Heart left ventricle (tissue), 16 donors: Measurements from ENCODE around the gene ZNF444. TPM values are rescaled to one million over a fixed set of nuclear protein-coding genes. Genes with fewer than 3 reads are reported as not detected.

Experiments
- ATAC-seq, 4 donors: fragments of 200-7000 bp; cut with Tn5 transposase; one replicate each; pipeline ENCODE4 v1.9.1; 2020 to 2022; ENCODE audit warnings: moderate library complexity in 4 of 4, mild to moderate bottlenecking in 3 of 4, moderate number of reproducible peaks in 1 of 4
- DNase-seq, 5 donors: peaks; one replicate each; pipeline ENCODE4 v3.0.0-alpha.2; 2020
- H3K27ac ChIP-seq, 12 donors: fragments of 200-600 bp; sonication (generic) in 4 of 12; one replicate each; pipeline versions ENCODE4 v1.5.0 to v1.8.0; 2016 to 2022; ENCODE audit warnings: mild to moderate bottlenecking in 2 of 12
- H3K27me3 ChIP-seq, 9 donors: fragments of 200-600 bp; sonication (generic) in 2 of 9; one replicate each; pipeline versions ENCODE4 v1.5.1 to v1.8.0; 2016 to 2022; ENCODE audit warnings: mild to moderate bottlenecking in 3 of 9
- H3K36me3 ChIP-seq, 9 donors: fragments of 200-600 bp; sonication (generic) in 2 of 9; one replicate each; pipeline versions ENCODE4 v1.5.0 to v1.8.0; 2018 to 2022; ENCODE audit warnings: mild to moderate bottlenecking in 2 of 9
- H3K4me1 ChIP-seq, 12 donors: fragments of 200-600 bp; sonication (generic) in 4 of 12; one replicate each; pipeline versions ENCODE4 v1.5.0 to v1.8.0; 2016 to 2022; ENCODE audit warnings: mild to moderate bottlenecking in 3 of 12
- H3K4me3 ChIP-seq, 12 donors: fragments of 200-600 bp; sonication (generic) in 4 of 12; one replicate each; pipeline versions ENCODE4 v1.5.0 to v1.8.0; 2017 to 2022; ENCODE audit warnings: mild to moderate bottlenecking in 9 of 12, moderate library complexity in 4 of 12
- H3K9me3 ChIP-seq, 12 donors: fragments of 200-600 bp; sonication (generic) in 4 of 12; one replicate each; pipeline versions ENCODE4 v1.5.0 to v1.8.0; 2016 to 2022; ENCODE audit warnings: mild to moderate bottlenecking in 1 of 12
- CTCF ChIP-seq, 12 donors: fragments of 200-600 bp; sonication (generic) in 4 of 12; IDR thresholded peaks; one replicate each; pipeline versions ENCODE4 v1.5.0 to v1.8.0; 2018 to 2022; ENCODE audit warnings: antibody characterized with exemption in 12 of 12, mild to moderate bottlenecking in 5 of 12
- POLR2A ChIP-seq, 2 donors: fragments of 450-650 bp; IDR thresholded peaks; one replicate each; pipeline ENCODE4 v1.6.1; 2017; ENCODE audit warnings: antibody characterized with exemption in 2 of 2, mild to moderate bottlenecking in 2 of 2, moderate library complexity in 2 of 2
- WGBS, 4 donors: extraction: QIAGEN DNeasy Blood & Tissue Kit in 2 of 4; methylation state at CpG; one replicate each; pipeline versions ENCODE4 v1.1.5 to v1.1.7; 2013 to 2018; 5-methylcytosine and 5-hydroxymethylcytosine counted together
- intact Hi-C, 10 donors: fragments of 100-400 bp; cut with DNase I; formaldehyde crosslinking; loops; one replicate each; pipeline versions ENCODE4 v1.11.1 to v1.14.2; 2022
- polyA plus RNA-seq, 2 donors: library from polyadenylated mRNA; stranded (reverse); fragments of 200-250 nt; gene quantifications; one replicate each; pipeline ENCODE4 v1.2.3, GENCODE V29; 2013
- total RNA-seq, 9 donors: library from RNA; depleted of rRNA in 2 of 9; stranded (reverse); fragments of >200 nt in 2 of 9; fragmentation: NEBNext Ultra II Directional in 3 of 9; extraction: Animal tissue kit (Norgen Biotek cat#: 25700) in 3 of 9; gene quantifications; one replicate each; pipeline versions ENCODE4 v1.1.0 to v1.2.4, GENCODE V29; 2016 to 2023
- donor health status: ischemic (EF 13 %, LVEDD 7.1; RV severe dilation, severe dysfunction).
- donor health status: healthy with polysubstance abuse.
- donor health status: DM: no; HTN: yes; CAD: no.
- donor health status: DM: no; HTN: no; CAD: no.
- donor health status: ischemic (EF 25% LVEDD 6.9; RV normal size, moderate dysfunction).
- donor health status: ischemic (EF 25% LVEDD 5.7; RV mildly dilated, moderate dysfunction).
- donor health status: healthy.
- donor health status: DM: yes; HTN: yes; CAD: no.
- donor health status: ischemic (EF 35%, LVEDD 5.7; RV mildly dilated, moderate dysfunction).
- donor health status: nonischemic (EF 11% LVEDD 7.7; RV severe dilation, severe dysfunction).
- donor health status: DM: yes; HTN: yes; CAD: no.
- donor health status: PGD.
- donor health status: ischemic (EF 29% LVEDD 5.4; RV normal size, mild dysfunction).
- donor health status: nonischemic (EF 23%, LVEDD 6.1; RV moderate dilation, normal function).

ZNF444 gene
- total and polyA plus RNA-seq, 11 donors, result 14.8 to 35.8 (median 20.1) TPM

DNA sequence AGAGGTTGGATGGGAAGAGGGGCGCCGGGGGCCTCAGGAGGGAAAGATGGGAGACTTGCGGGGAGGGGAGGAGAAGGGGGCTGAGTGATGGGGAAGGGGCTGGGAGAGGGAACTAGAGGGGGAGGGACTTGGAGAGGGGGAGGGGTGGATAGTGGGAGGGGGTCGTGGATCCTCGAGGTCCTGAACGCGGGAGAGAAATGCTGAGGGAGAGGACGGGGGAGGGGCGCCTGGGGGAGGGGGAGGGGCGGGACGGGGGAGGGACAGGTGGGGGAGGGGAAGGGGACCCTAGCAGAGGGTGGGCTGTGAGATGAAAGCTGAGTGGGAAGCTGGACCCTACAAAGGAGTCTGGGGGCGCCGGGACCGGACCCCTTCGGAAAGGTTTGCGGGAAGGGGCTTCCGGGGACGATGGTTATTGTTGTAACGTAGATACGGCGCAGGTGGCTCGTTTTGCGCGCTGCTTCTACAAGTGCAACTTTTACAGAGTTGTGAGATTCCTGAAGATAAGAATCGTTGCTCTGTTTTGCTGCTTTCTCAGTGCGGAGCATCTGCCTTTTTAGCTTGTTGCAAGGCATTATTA is 418 bp downstream of the ZNF444 start:
- no peak for ATAC-seq
- intact Hi-C loops, result loop anchor here in 3 of 10 donors (2.0 to 5.0 kb wide), 2 partner anchors 21 to 34 kb away; partner anchors contain the start of gene ZNF787 (in 2 of the 3)

GRCh38 chr19:56142087-56142787 is 1.1 kb downstream of the ZNF444 start:
- ATAC-seq, result no peak
- intact Hi-C loops, result loop anchor here in 1 of 10 donors (5.0 kb wide), 1 partner anchor 35 kb away; no protein-coding TSS in a partner anchor
- peak overlapping the region in 11 of 12 donors; percentile 43 to 95 (median 79) for H3K27ac ChIP-seq

More for the DNA sequence above, 418 bp downstream of the ZNF444 start:
- DNase-seq, result peak in 1 of 5 donors; percentile 25
- WGBS, 4 donors, result 1 to 4% (median 2%) methylated on average over 24 to 26 of the region's 26 CpGs
- H3K27me3 ChIP-seq, result no peaks in the 10 kb centered on the region
- peaks cover 0 to 30% (median 12%) of the 10 kb centered on the region in 12 donors for H3K4me1 ChIP-seq
- no peaks in the 10 kb centered on the region for H3K9me3 ChIP-seq
- H3K36me3 ChIP-seq, result peaks cover 0 to 4% (median 0%) of the 10 kb centered on the region in 9 donors
- peak overlapping the region; percentile 31 to 87 (median 68) for H3K4me3 ChIP-seq
- TF ChIP-seq POLR2A (IDR thresholded peaks at IDR 0.05) (no peak), CTCF (IDR thresholded peaks at IDR 0.05) (no peak)
- H3K27ac ChIP-seq, result peak overlapping the region; percentile 67 to 95 (median 86)

GRCh38 chr19:56142897-56143434 is 1.9 kb downstream of the ZNF444 start:
- DNase-seq, result no peak
- H3K4me3 ChIP-seq, result no peak overlapping the region
- H3K27me3 ChIP-seq, result no peaks in the 10 kb centered on the region
- no peak for TF ChIP-seq POLR2A (IDR thresholded peaks at IDR 0.05)
- TF ChIP-seq CTCF (IDR thresholded peaks at IDR 0.05), result no peak
- no peaks in the 10 kb centered on the region for H3K9me3 ChIP-seq
- intact Hi-C loops, result loop anchor here in 1 of 10 donors (5.0 kb wide), 1 partner anchor 36 kb away; no protein-coding TSS in a partner anchor
- WGBS, 4 donors, result 80 to 88% (median 85%) methylated on average over 3 to 4 of the region's 4 CpGs
- H3K4me1 ChIP-seq, result peaks cover 0 to 30% (median 12%) of the 10 kb centered on the region in 12 donors
- H3K27ac ChIP-seq, result no peak overlapping the region
- no peak for ATAC-seq
- H3K36me3 ChIP-seq, result peaks cover 0 to 17% (median 10%) of the 10 kb centered on the region in 9 donors

More at GRCh38 chr19:56142087-56142787, 1.1 kb downstream of the ZNF444 start:
- no peak for DNase-seq
- H3K27me3 ChIP-seq, result no peaks in the 10 kb centered on the region
- H3K36me3 ChIP-seq, result peaks cover 0 to 11% (median 4%) of the 10 kb centered on the region in 9 donors
- H3K9me3 ChIP-seq, result no peaks in the 10 kb centered on the region
- H3K4me1 ChIP-seq, result peaks cover 0 to 30% (median 12%) of the 10 kb centered on the region in 12 donors
- H3K4me3 ChIP-seq, result peak overlapping the region in 11 of 12 donors; percentile 44 to 87 (median 69)
- no peak for TF ChIP-seq CTCF (IDR thresholded peaks at IDR 0.05)
- TF ChIP-seq POLR2A (IDR thresholded peaks at IDR 0.05), result no peak
- 62 to 73% (median 63%) methylated on average over 17 of the region's 17 CpGs for WGBS, 4 donors

- intact Hi-C loops, result loop anchor here in 1 of 10 donors (5.0 kb wide), 1 partner anchor 37 kb away; no protein-coding TSS in a partner anchor
- WGBS, 4 donors, result 58 to 74% (median 65%) methylated on average over 6 of the region's 6 CpGs
These were observed 3.3 kb downstream of the ZNF444 start for GRCh38 chr19:56144376-56144775.

More at GRCh38 chr19:56144376-56144775, 3.3 kb downstream of the ZNF444 start:
- no peaks in the 10 kb centered on the region for H3K27me3 ChIP-seq
- ATAC-seq (no peak), DNase-seq (no peak)
- H3K4me1 ChIP-seq, result peaks cover 0 to 30% (median 12%) of the 10 kb centered on the region in 12 donors
- peak overlapping the region in 4 of 12 donors; percentile 4 to 30 (median 15) for H3K27ac ChIP-seq
- no peaks in the 10 kb centered on the region for H3K9me3 ChIP-seq
- TF ChIP-seq CTCF (IDR thresholded peaks at IDR 0.05), result no peak
- TF ChIP-seq POLR2A (IDR thresholded peaks at IDR 0.05), result no peak
- H3K36me3 ChIP-seq, result peaks cover 0 to 26% (median 16%) of the 10 kb centered on the region in 9 donors
- no peak overlapping the region for H3K4me3 ChIP-seq
